22Rv1 (cell line): ENCODE measurements around the gene CMC2.

Source experiments
- CTCF ChIP-seq: fragments of 450-650 bp; IDR thresholded peaks from 2 replicates; pipeline ENCODE4 v1.5.1; 2017; ENCODE audit warnings: mild to moderate bottlenecking
- ZFX ChIP-seq: fragments of 450-650 bp; IDR thresholded peaks from 2 replicates; pipeline ENCODE4 v1.6.1; 2017; ENCODE audit warnings: antibody characterized with exemption, borderline replicate concordance

DNA sequence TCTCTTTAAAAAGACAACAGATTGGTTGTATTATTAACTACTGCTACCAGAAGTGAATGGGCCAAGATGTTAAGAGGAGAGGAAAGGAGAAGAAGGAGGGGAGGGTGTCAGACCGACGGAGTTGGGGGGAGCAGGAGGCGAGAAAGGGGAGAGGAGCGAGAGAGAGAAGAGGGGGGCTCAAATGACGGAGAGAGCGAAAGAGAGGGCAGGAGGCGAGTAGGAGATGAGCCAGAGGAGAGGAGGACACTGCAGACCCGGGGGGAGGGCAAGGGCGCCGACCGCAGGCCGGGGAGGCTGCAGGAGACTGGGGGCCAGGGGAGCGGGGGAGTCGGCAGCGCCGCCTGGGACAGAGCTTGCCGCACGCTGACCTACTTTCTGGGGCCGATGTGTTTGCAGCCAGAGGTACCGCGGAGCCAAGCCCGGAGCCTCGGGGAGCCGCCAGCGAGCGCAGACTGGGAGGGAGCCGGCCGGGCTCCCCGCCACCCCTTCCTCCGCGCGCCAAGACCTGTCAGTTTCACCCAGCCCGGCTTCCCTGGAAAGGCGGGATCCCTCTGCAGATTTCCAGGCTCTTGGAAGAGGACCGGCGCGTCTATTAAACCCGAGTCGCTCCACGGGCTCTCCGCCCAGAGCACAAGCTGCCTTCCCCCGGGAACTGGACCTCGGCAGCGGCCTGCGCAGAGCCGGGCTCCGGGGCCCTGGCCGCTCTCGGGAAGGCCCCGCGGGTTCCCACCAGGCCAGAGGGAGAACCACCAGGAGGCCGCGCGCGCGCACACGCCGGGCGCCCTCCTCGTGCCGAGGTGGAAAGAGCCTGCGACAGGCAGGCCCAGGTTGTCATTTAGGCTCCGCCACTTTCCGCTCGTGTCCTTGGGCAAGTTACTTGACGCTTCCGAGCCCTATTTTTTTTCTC is 74.6 kb downstream of the CMC2 start:
- TF ChIP-seq CTCF (no peak), ZFX (no peak)
